Measurements from ENCODE around the gene BZW1. TPM values are rescaled to one million over a fixed set of nuclear protein-coding genes. Genes with fewer than 3 reads are reported as not detected.
A peak's percentile ranks its signal among the peaks of the same experiment; 100 is the strongest.

The BZW1 gene
- polyA plus RNA-seq, 1 of the 3 experiments (the other 2 are of a cell fraction) = 131 TPM

- TF ChIP-seq USF1 (IDR thresholded peaks at IDR 0.05; ENCODE audit: borderline replicate concordance, low read depth) (peak; percentile 48; the same call in 1 of the 2 replicates), GABPA (IDR thresholded peaks at IDR 0.05; ENCODE audit: low read depth) (0 out of 2 replicates have a peak, but pooled peaks have one; percentile 8), EP300 (IDR thresholded peaks at IDR 0.05; ENCODE audit: borderline replicate concordance in 1 of 2, low read depth in 1 of 2, low read length in 1 of 2) (peak in 1 of 2 experiments; percentile 82; a peak in 2 of 4 replicates), IRF3 (IDR thresholded peaks at IDR 0.05; ENCODE audit: low read depth, low read length) (no peak), FOXJ3 (CRISPR knock-in tag; IDR thresholded peaks at IDR 0.05) (no peak), CTCF (IDR thresholded peaks at IDR 0.05) (no peak), PBX3 (IDR thresholded peaks at IDR 0.05) (peak; percentile 75), FOXM1 (IDR thresholded peaks at IDR 0.05; ENCODE audit: low read depth) (no peak)
Observed at GRCh38 chr2:200765139-200765951, 46.4 kb upstream of the BZW1 start (continued).

- Histone ChIP-seq H3K27ac (ENCODE audit: low read depth in 2 of 2, low read length in 1 of 2) (peak overlapping the region in 1 of 2 experiments; percentile 95; a peak in 2 of 4 replicates), H3K4me3 (ENCODE audit: low read depth in 2 of 2, low read length in 1 of 2) (no peak overlapping the region), H2AFZ (ENCODE audit: low read depth) (no peak overlapping the region; the same call in 1 of the 2 replicates), H3K9ac (peak overlapping the region; percentile 19; the same call in 1 of the 2 replicates), H3K79me2 (ENCODE audit: insufficient read depth) (no peaks in the 10 kb centered on the region), H3K9me2 (no peaks in the 10 kb centered on the region), H3K27me3 (ENCODE audit: insufficient read depth) (no peaks in the 10 kb centered on the region), H3K9me3 (no peaks in the 10 kb centered on the region), H3K36me3 (replicated peaks in 1 of 2; ENCODE audit: control insufficient read depth in 1 of 2, insufficient read depth in 2 of 2, low read length in 1 of 2) (no peaks in the 10 kb centered on the region), H3F3A (replicated peaks; ENCODE audit: insufficient read depth) (peaks cover 19% of the 10 kb centered on the region), H3K4me2 (peak overlapping the region; percentile 73), H3K4me1 (ENCODE audit: control insufficient read depth in 1 of 2, insufficient read depth in 2 of 2, low read depth in 1 of 2, low read length in 1 of 2) (peaks cover 0 to 35% of the 10 kb centered on the region in 2 experiments; a peak in 3 of 4 replicates), H4K20me1 (ENCODE audit: insufficient read depth) (no peaks in the 10 kb centered on the region)
- POLR2A ChIA-PET = no interaction called here
- CTCF ChIA-PET = interaction anchor here (0.5 to 1.5 kb wide), 3 partner anchors 11 to 178 kb away, joined by 3 read pairs; no protein-coding TSS in a partner anchor
- 81% methylated on average over 8 of the region's 8 CpGs for WGBS (ENCODE audit: low lambda C conversion rate)
- no peak for DNase-seq
- TF ChIP-seq EP300 (IDR thresholded peaks at IDR 0.05; ENCODE audit: borderline replicate concordance in 1 of 2, low read depth in 1 of 2, low read length in 1 of 2) (no peak), POLR2AphosphoS5 (IDR thresholded peaks at IDR 0.05; ENCODE audit: low read depth, low read length) (no peak), USF2 (IDR thresholded peaks at IDR 0.05; ENCODE audit: borderline replicate concordance, low read depth, low read length) (no peak), CHD2 (IDR thresholded peaks at IDR 0.05; ENCODE audit: low read length, partially characterized antibody) (no peak), ZBTB33 (IDR thresholded peaks at IDR 0.05; ENCODE audit: borderline replicate concordance, low read depth) (no peak), RXRA (IDR thresholded peaks at IDR 0.05; ENCODE audit: borderline replicate concordance, low read depth) (no peak), YY1 (IDR thresholded peaks at IDR 0.05; ENCODE audit: low read depth) (no peak), SMC3 (IDR thresholded peaks at IDR 0.05; ENCODE audit: low read depth, low read length) (no peak), FOXJ3 (CRISPR knock-in tag; IDR thresholded peaks at IDR 0.05) (no peak), FOXM1 (IDR thresholded peaks at IDR 0.05; ENCODE audit: low read depth) (no peak), RAD21 (IDR thresholded peaks at IDR 0.05; ENCODE audit: low read length) (no peak), IRF3 (IDR thresholded peaks at IDR 0.05; ENCODE audit: low read depth, low read length) (no peak), MEF2A (IDR thresholded peaks at IDR 0.05; ENCODE audit: borderline replicate concordance, low read depth) (no peak)
Observed at GRCh38 chr2:200765995-200766660, 45.6 kb upstream of the BZW1 start.
